A549 (cell line): ENCODE results near the gene SH3D21.

ENCODE experiments used
- BCL3 ChIP-seq: fragments of >200 bp; sonication (Bioruptor Twin); formaldehyde crosslinking; IDR thresholded peaks from 3 replicates; pipeline ENCODE4 v1.6.1; 2016
- E2F6 ChIP-seq: IDR thresholded peaks from 2 replicates; pipeline ENCODE4 v1.6.1; 2012; ENCODE audit warnings: low read depth, borderline replicate concordance
- ELK1 ChIP-seq: fragments of 150-350 bp; IDR thresholded peaks from 2 replicates; pipeline ENCODE4 v1.6.1; 2014; ENCODE audit warnings: low read depth, mild to moderate bottlenecking, low read length
- MAZ ChIP-seq: fragments of 150-350 bp; IDR thresholded peaks from 2 replicates; pipeline ENCODE4 v1.6.1; 2014; ENCODE audit warnings: antibody characterized with exemption, low read depth, low read length, borderline replicate concordance
- POLR2A ChIP-seq: IDR thresholded peaks from 2 replicates; pipeline ENCODE4 v1.6.1; 2012; ENCODE audit warnings: mild to moderate bottlenecking, low read length
- POLR2AphosphoS2 ChIP-seq: conservative IDR thresholded peaks from 2 replicates; pipeline ENCODE4 v1.6.1; 2012; ENCODE audit warnings: low read length, improper control_type of control experiment, inconsistent platforms
- RFX5 ChIP-seq: fragments of 450-650 bp; IDR thresholded peaks from 2 replicates; pipeline ENCODE4 v1.7.1; 2014; ENCODE audit warnings: antibody characterized with exemption, mild to moderate bottlenecking, moderate library complexity
- ZFP36 ChIP-seq: fragments of 450-650 bp; IDR thresholded peaks from 2 replicates; pipeline ENCODE4 v1.6.1; 2014; ENCODE audit warnings: borderline replicate concordance; ENCODE audit not compliant: partially characterized antibody
- TF ChIP-seq, protein P1 (sequence below): fragments of >200 bp; sonication (Bioruptor Twin); formaldehyde crosslinking; IDR thresholded peaks from 3 replicates; pipeline ENCODE4 v1.5.1; 2016

DNA sequence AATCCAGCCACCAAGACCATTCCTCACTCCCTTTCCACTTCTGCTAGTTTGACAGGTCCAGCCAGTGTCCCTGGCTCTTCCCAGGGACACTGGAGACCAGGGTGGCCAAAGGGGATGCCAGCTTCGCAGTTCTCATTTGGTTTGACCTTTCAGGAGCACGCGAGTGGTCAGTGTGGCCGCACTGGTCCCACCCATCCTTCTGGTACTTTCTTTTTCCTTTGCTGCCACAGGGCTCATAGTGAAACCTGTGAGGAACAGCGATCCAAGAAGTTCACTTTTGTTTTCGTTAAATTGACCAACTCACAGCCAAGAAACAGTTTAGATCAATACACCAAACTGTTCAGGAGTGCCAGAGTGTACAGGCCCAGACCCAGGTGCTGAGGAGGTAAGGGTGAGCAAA lies 31.7 kb downstream of the SH3D21 start:
- no peak for TF ChIP-seq POLR2A
- TF ChIP-seq, protein P1, sequence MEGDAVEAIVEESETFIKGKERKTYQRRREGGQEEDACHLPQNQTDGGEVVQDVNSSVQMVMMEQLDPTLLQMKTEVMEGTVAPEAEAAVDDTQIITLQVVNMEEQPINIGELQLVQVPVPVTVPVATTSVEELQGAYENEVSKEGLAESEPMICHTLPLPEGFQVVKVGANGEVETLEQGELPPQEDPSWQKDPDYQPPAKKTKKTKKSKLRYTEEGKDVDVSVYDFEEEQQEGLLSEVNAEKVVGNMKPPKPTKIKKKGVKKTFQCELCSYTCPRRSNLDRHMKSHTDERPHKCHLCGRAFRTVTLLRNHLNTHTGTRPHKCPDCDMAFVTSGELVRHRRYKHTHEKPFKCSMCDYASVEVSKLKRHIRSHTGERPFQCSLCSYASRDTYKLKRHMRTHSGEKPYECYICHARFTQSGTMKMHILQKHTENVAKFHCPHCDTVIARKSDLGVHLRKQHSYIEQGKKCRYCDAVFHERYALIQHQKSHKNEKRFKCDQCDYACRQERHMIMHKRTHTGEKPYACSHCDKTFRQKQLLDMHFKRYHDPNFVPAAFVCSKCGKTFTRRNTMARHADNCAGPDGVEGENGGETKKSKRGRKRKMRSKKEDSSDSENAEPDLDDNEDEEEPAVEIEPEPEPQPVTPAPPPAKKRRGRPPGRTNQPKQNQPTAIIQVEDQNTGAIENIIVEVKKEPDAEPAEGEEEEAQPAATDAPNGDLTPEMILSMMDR, result no peak
- no peak for TF ChIP-seq BCL3
- TF ChIP-seq ELK1, result no peak
- no peak for TF ChIP-seq ZFP36
- TF ChIP-seq E2F6, result no peak
- TF ChIP-seq MAZ, result no peak
- TF ChIP-seq POLR2AphosphoS2, result no peak
- TF ChIP-seq RFX5, result no peak
